ENCODE data around the gene DBP. TPM values are rescaled to one million over a fixed set of nuclear protein-coding genes. Genes with fewer than 3 reads are reported as not detected.

DBP gene
- total and polyA plus RNA-seq, 10 of the 15 experiments (the other 5 are each of a cell fraction or from before 2014, with no cell fraction given): 2.0 to 10.6 (median 6.9) TPM

- no peak overlapping the region for H2AFZ ChIP-seq (ENCODE audit: control insufficient read depth, low read depth, low read length)
- no peaks in the 10 kb centered on the region for H3K36me3 ChIP-seq (ENCODE audit: control insufficient read depth in 2 of 2, insufficient read depth in 2 of 2, low read length in 1 of 2)
- TF ChIP-seq CBX5 (IDR thresholded peaks at IDR 0.05; ENCODE audit: low read depth): no peak
- TF ChIP-seq TCF3 (IDR thresholded peaks at IDR 0.05; ENCODE audit: borderline replicate concordance, insufficient read depth, low read depth, low read length): no peak
- TF ChIP-seq BACH1 (IDR thresholded peaks at IDR 0.05; ENCODE audit: borderline replicate concordance): no peak
- TF ChIP-seq ZNF687 (IDR thresholded peaks at IDR 0.05): no peak
- no peak for TF ChIP-seq NFYA (IDR thresholded peaks at IDR 0.05; ENCODE audit: borderline replicate concordance, low read depth, low read length)
- no peak for TF ChIP-seq RB1 (IDR thresholded peaks at IDR 0.05; ENCODE audit: borderline replicate concordance)
- TF ChIP-seq ZZZ3 (IDR thresholded peaks at IDR 0.05; ENCODE audit: control insufficient read depth, insufficient read length, low read depth): no peak
- TF ChIP-seq SUZ12 (IDR thresholded peaks at IDR 0.05; ENCODE audit: unreplicated experiment): no peak
- no peak for TF ChIP-seq ESRRA (IDR thresholded peaks at IDR 0.05; ENCODE audit: low read length)
- no peak for TF ChIP-seq NFXL1 (IDR thresholded peaks at IDR 0.05; ENCODE audit: borderline replicate concordance)
- no peak for TF ChIP-seq EP300 (IDR thresholded peaks at IDR 0.05; ENCODE audit: borderline replicate concordance in 1 of 2, control insufficient read depth in 1 of 2, low read depth in 2 of 2, low read length in 2 of 2)
- no peak for TF ChIP-seq ZNF217 (IDR thresholded peaks at IDR 0.05)
- no peak for TF ChIP-seq SREBF2 (IDR thresholded peaks at IDR 0.05; ENCODE audit: low read length)
- ChIA-PET RAD21 (ENCODE audit: unreplicated experiment) (no interaction called here), SMC1A (ENCODE audit: uncharacterized antibody, unreplicated experiment) (no interaction called here), POLR2A (interaction anchor here (0.5 kb wide), 1 partner anchor 8 kb away, joined by 3 read pairs; no protein-coding TSS in a partner anchor), CTCF (interaction anchor here (3.6 kb wide), 1 partner anchor 10 kb away, joined by 20 read pairs; no protein-coding TSS in a partner anchor)
- H3K27ac ChIP-seq (ENCODE audit: control insufficient read depth, insufficient read depth): no peak overlapping the region
- no peak for FAIRE-seq
- no peaks in the 10 kb centered on the region; the same call in 1 of the 3 replicates for H3K9me3 ChIP-seq (replicated peaks; ENCODE audit: control insufficient read depth, insufficient read depth, low read length)
- H3K4me1 ChIP-seq (ENCODE audit: control insufficient read depth, insufficient read depth, low read length): peaks cover 9% of the 10 kb centered on the region
- no peaks in the 10 kb centered on the region for H4K20me1 ChIP-seq (ENCODE audit: control insufficient read depth, insufficient read depth)
- no peaks in the 10 kb centered on the region for H3K27me3 ChIP-seq (replicated peaks in 1 of 2; ENCODE audit: control insufficient read depth in 2 of 2, insufficient read depth in 2 of 2, low read length in 1 of 2)
- 78% methylated on average over 14 of the region's 14 CpGs for WGBS (ENCODE audit: insufficient coverage, insufficient replicate concordance, low lambda C conversion rate, missing lambda C conversion rate)
- in situ Hi-C loops (cut with MboI): no loop called here
- no peak overlapping the region for H3K9ac ChIP-seq (ENCODE audit: control insufficient read depth, insufficient read depth, low read length)
- DNase-seq (ENCODE audit: low read depth, low spot score): no peak
- intact Hi-C loops (cut with micrococcal nuclease; ENCODE audit: unreplicated experiment): loop anchor here (5.0 kb wide), 1 partner anchor 118 kb away; no protein-coding TSS in a partner anchor
- H3K4me3 ChIP-seq: no peak overlapping the region
- no peak for ATAC-seq
- no peaks in the 10 kb centered on the region for H3K79me2 ChIP-seq (ENCODE audit: control insufficient read depth, insufficient read depth, low read length)
- no TSS peak for BruUV-seq (replicated peaks)
- H3K4me2 ChIP-seq (ENCODE audit: control insufficient read depth, insufficient read depth): no peak overlapping the region
Measured at GRCh38 chr19:48664476-48664875, 27.3 kb upstream of the DBP start.
